ENCODE data around the gene CSTF1.

Gene CSTF1

DNA sequence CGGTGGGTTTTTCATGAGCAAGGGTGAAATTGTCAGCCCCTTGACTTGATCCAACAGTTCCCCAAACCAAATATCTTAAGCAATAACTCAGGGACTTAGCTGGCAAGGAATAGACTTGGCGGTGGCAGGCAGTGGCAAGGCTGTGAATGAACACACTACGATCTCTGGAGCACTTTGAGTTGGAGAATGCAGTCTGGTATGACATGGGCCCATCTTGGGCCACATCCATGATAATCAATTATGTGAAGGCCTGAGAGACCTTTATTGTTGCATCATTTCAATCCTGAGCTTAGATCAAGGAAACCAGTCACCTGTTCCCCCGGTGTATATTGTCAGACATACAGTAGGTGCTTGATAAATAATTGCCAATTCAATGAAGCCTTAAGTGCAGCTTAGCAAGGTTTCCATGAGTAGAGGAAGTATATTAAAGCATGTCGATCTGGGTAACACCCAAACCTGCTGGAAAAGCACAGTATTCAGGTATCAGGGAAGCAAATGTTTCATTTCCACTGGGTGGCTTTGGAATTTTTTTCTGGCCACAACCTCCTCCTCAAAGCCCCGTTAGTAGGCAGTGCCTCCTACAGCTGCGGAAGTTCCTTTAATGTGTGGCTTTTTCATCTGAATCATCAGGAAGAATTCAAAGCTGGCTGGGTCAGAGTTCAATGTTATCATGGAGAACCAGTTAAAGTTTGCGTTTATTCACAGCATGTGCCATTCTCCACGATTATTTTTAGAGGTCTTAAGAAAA, 29.8 kb downstream of the CSTF1 start:
- Histone ChIP-seq H2AFZ (ENCODE audit: low read length) (no peak overlapping the region), H3K4me1 (ENCODE audit: insufficient read depth, low read length, poor library complexity, severe bottlenecking) (peaks cover 26% of the 10 kb centered on the region), H3K4me2 (ENCODE audit: low read depth, low read length, poor library complexity, severe bottlenecking) (no peak overlapping the region), H3K4me3 (ENCODE audit: low read length, poor library complexity, severe bottlenecking) (no peak overlapping the region), H3K9ac (ENCODE audit: low read depth, low read length, poor library complexity, severe bottlenecking) (no peak overlapping the region), H3K36me3 (ENCODE audit: insufficient read depth, low read length) (no peaks in the 10 kb centered on the region), H3K27me3 (ENCODE audit: insufficient read depth, low read length, poor library complexity, severe bottlenecking) (no peaks in the 10 kb centered on the region), H3K9me2 (replicated peaks; ENCODE audit: low read depth, low read length) (no peaks in the 10 kb centered on the region), H4K20me1 (ENCODE audit: insufficient read depth, low read length, poor library complexity, severe bottlenecking) (no peaks in the 10 kb centered on the region), H3K9me3 (ENCODE audit: insufficient read depth, low read depth, low read length) (no peaks in the 10 kb centered on the region), H3K79me2 (ENCODE audit: insufficient read depth, low read length) (no peaks in the 10 kb centered on the region), H3F3A (ENCODE audit: low read depth) (no peaks in the 10 kb centered on the region)
- TF ChIP-seq, protein P1, sequence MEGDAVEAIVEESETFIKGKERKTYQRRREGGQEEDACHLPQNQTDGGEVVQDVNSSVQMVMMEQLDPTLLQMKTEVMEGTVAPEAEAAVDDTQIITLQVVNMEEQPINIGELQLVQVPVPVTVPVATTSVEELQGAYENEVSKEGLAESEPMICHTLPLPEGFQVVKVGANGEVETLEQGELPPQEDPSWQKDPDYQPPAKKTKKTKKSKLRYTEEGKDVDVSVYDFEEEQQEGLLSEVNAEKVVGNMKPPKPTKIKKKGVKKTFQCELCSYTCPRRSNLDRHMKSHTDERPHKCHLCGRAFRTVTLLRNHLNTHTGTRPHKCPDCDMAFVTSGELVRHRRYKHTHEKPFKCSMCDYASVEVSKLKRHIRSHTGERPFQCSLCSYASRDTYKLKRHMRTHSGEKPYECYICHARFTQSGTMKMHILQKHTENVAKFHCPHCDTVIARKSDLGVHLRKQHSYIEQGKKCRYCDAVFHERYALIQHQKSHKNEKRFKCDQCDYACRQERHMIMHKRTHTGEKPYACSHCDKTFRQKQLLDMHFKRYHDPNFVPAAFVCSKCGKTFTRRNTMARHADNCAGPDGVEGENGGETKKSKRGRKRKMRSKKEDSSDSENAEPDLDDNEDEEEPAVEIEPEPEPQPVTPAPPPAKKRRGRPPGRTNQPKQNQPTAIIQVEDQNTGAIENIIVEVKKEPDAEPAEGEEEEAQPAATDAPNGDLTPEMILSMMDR (conservative IDR thresholded peaks at IDR 0.05; ENCODE audit: low read length) = no peak
- TF ChIP-seq EZH2phosphoT487 (IDR thresholded peaks at IDR 0.05; ENCODE audit: borderline replicate concordance) = no peak

DNA sequence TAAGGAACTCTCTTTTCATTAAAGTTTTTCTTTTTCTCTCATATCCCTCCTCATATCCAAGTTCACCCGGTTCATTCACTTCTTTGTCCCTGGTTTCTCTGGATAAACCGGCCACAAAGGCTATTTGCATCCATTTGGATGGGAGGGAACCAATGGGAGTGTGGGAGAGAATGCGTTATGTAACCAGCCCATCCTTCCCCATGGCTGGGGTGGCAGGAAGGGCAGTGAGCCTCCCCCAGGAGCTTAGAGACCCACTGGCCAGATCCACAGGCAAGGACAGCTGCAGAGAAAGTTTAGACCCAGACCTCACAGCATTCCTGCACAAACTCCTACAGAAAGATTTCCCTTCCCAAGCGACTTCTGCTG, 30.4 kb downstream of the CSTF1 start:
- no peak overlapping the region for H2AFZ ChIP-seq (ENCODE audit: low read length)
- peaks cover 27% of the 10 kb centered on the region for H3K4me1 ChIP-seq (ENCODE audit: insufficient read depth, low read length, poor library complexity, severe bottlenecking)
- no peaks in the 10 kb centered on the region for H3F3A ChIP-seq (ENCODE audit: low read depth)

DNA sequence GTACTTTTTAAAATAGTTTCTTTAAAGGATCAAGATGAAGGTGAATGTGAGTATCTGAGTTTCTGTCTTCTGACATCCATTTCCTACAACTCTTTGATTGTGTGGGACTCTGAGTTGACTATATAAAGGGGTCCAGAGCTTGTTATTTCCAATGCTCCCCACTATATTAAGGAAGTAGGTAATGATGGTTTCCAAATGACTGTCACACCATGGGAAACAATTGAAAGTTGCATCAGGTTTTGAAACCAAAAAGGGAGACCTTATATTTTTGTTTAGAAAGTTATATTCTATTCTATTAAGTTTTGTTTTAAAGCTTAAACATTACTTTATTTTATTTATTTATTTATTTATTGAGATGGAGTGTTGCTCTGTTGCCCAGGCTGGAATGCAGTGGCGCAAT, 30.8 kb downstream of the CSTF1 start:
- Histone ChIP-seq H2AFZ (ENCODE audit: low read length) (no peak overlapping the region), H3K27me3 (ENCODE audit: insufficient read depth, low read length, poor library complexity, severe bottlenecking) (no peaks in the 10 kb centered on the region), H3K36me3 (ENCODE audit: insufficient read depth, low read length) (no peaks in the 10 kb centered on the region), H3K9me3 (ENCODE audit: insufficient read depth, low read depth, low read length) (no peaks in the 10 kb centered on the region), H3K79me2 (ENCODE audit: insufficient read depth, low read length) (no peaks in the 10 kb centered on the region), H3K4me3 (ENCODE audit: low read length, poor library complexity, severe bottlenecking) (no peak overlapping the region), H3K4me1 (ENCODE audit: insufficient read depth, low read length, poor library complexity, severe bottlenecking) (peaks cover 27% of the 10 kb centered on the region), H3K9me2 (replicated peaks; ENCODE audit: low read depth, low read length) (no peaks in the 10 kb centered on the region), H3K4me2 (ENCODE audit: low read depth, low read length, poor library complexity, severe bottlenecking) (no peak overlapping the region), H4K20me1 (ENCODE audit: insufficient read depth, low read length, poor library complexity, severe bottlenecking) (no peaks in the 10 kb centered on the region), H3K9ac (ENCODE audit: low read depth, low read length, poor library complexity, severe bottlenecking) (no peak overlapping the region), H3F3A (ENCODE audit: low read depth) (no peaks in the 10 kb centered on the region)
- TF ChIP-seq, protein P1 (conservative IDR thresholded peaks at IDR 0.05; ENCODE audit: low read length) = no peak
- no peak for TF ChIP-seq EZH2phosphoT487 (IDR thresholded peaks at IDR 0.05; ENCODE audit: borderline replicate concordance)

More for the DNA sequence above, 30.4 kb downstream of the CSTF1 start:
- no peak overlapping the region for H3K4me2 ChIP-seq (ENCODE audit: low read depth, low read length, poor library complexity, severe bottlenecking)
- no peaks in the 10 kb centered on the region for H3K27me3 ChIP-seq (ENCODE audit: insufficient read depth, low read length, poor library complexity, severe bottlenecking)
- H3K79me2 ChIP-seq (ENCODE audit: insufficient read depth, low read length) = no peaks in the 10 kb centered on the region
- TF ChIP-seq, protein P1 (conservative IDR thresholded peaks at IDR 0.05; ENCODE audit: low read length) = no peak
- no peak for TF ChIP-seq EZH2phosphoT487 (IDR thresholded peaks at IDR 0.05; ENCODE audit: borderline replicate concordance)
- H4K20me1 ChIP-seq (ENCODE audit: insufficient read depth, low read length, poor library complexity, severe bottlenecking) = no peaks in the 10 kb centered on the region
- H3K9me2 ChIP-seq (replicated peaks; ENCODE audit: low read depth, low read length) = no peaks in the 10 kb centered on the region
- H3K36me3 ChIP-seq (ENCODE audit: insufficient read depth, low read length) = no peaks in the 10 kb centered on the region
- no peaks in the 10 kb centered on the region for H3K9me3 ChIP-seq (ENCODE audit: insufficient read depth, low read depth, low read length)
- no peak overlapping the region for H3K4me3 ChIP-seq (ENCODE audit: low read length, poor library complexity, severe bottlenecking)
- H3K9ac ChIP-seq (ENCODE audit: low read depth, low read length, poor library complexity, severe bottlenecking) = no peak overlapping the region
